Keratinocyte (primary cell): ENCODE results near the gene CAMKMT. TPM values are rescaled to one million over a fixed set of nuclear protein-coding genes. Genes with fewer than 3 reads are reported as not detected.
A peak's percentile ranks its signal among the peaks of the same experiment; 100 is the strongest.

Experiments
- DNase-seq: peaks from one replicate; pipeline ENCODE4 v3.0.0-alpha.2; 2011; ENCODE audit warnings: low read depth, missing footprints, low spot score
- FAIRE-seq: peaks from 2 replicates; lab custom pipeline; 2011; peaks lifted over from hg19 to GRCh38; lab: Jason Lieb, UNC
- H2AFZ ChIP-seq: 2 replicates; pipeline ENCODE4 v1.6.0; 2012; ENCODE audit warnings: low read length, control low read depth, inconsistent platforms; ENCODE audit not compliant: control insufficient read depth
- H3K27ac ChIP-seq: 2 replicates; pipeline ENCODE4 v1.5.1; 2011; ENCODE audit warnings: low read length; ENCODE audit not compliant: control insufficient read depth, insufficient read depth
- H3K27me3 ChIP-seq: 3 replicates; pipeline ENCODE4 v1.6.0; 2011; ENCODE audit warnings: low read length; ENCODE audit not compliant: control insufficient read depth, insufficient read depth; ENCODE audit errors: extremely low read depth
- H3K36me3 ChIP-seq, 2 experiments: 2 replicates in 1 of 2; 3 replicates in 1 of 2; pipeline ENCODE4 v1.5.1; 2011; ENCODE audit warnings: low read length in 2 of 2, mild to moderate bottlenecking in 1 of 2; ENCODE audit not compliant: control insufficient read depth in 2 of 2, insufficient read depth in 2 of 2; ENCODE audit errors: extremely low read depth in 1 of 2
- H3K4me1 ChIP-seq: 3 replicates; pipeline ENCODE4 v1.5.1; 2011; ENCODE audit warnings: low read length; ENCODE audit not compliant: control insufficient read depth, insufficient read depth; ENCODE audit errors: extremely low read depth
- H3K4me2 ChIP-seq: 3 replicates; pipeline ENCODE4 v1.6.0; 2011; ENCODE audit warnings: low read depth, low read length; ENCODE audit not compliant: control insufficient read depth, insufficient read depth; ENCODE audit errors: extremely low read depth
- H3K4me3 ChIP-seq, 3 experiments: fragments of 200-600 bp in 1 of 3; sonication (generic) in 1 of 3; 2 replicates in 2 of 3; 3 replicates in 1 of 3; pipeline ENCODE4 v1.5.1; 2011 to 2016; ENCODE audit warnings: low read length in 3 of 3, mild to moderate bottlenecking in 3 of 3, control low read depth in 2 of 3, inconsistent platforms in 1 of 3, low read depth in 1 of 3, mixed read lengths in 1 of 3, mixed run types in 1 of 3, moderate library complexity in 1 of 3; ENCODE audit not compliant: control insufficient read depth in 2 of 3, insufficient read depth in 2 of 3; ENCODE audit errors: extremely low read depth in 1 of 3
- H3K79me2 ChIP-seq: 2 replicates; pipeline ENCODE4 v1.6.0; 2012; ENCODE audit warnings: low read length; ENCODE audit not compliant: control insufficient read depth, insufficient read depth
- H3K9ac ChIP-seq: 3 replicates; pipeline ENCODE4 v1.6.0; 2011; ENCODE audit warnings: low read length; ENCODE audit not compliant: control insufficient read depth, insufficient read depth; ENCODE audit errors: extremely low read depth
- H3K9me1 ChIP-seq: 3 replicates; pipeline ENCODE4 v1.6.0; 2011; ENCODE audit warnings: low read length; ENCODE audit not compliant: control insufficient read depth, insufficient read depth; ENCODE audit errors: extremely low read depth
- H3K9me3 ChIP-seq: 2 replicates; pipeline ENCODE4 v1.5.1; 2012; ENCODE audit warnings: low read depth, low read length; ENCODE audit not compliant: control insufficient read depth
- H4K20me1 ChIP-seq: 3 replicates; pipeline ENCODE4 v1.6.0; 2011; ENCODE audit warnings: low read length; ENCODE audit not compliant: control insufficient read depth, insufficient read depth; ENCODE audit errors: extremely low read depth
- EZH2 ChIP-seq: IDR thresholded peaks from one replicate; pipeline ENCODE4 v1.6.1; 2012; ENCODE audit warnings: inconsistent platforms, mild to moderate bottlenecking, low read length, moderate library complexity
- dilution Hi-C: fragments of 300-500 bp; cut with MboI; formaldehyde crosslinking; loops from one replicate; pipeline ENCODE4 v1.7.0; 2020; ENCODE audit warnings: low sequenced_read_pairs; ENCODE audit not compliant: extremely low pct_ligation_motif_present
- polyA plus RNA-seq, 5 experiments: library from polyadenylated mRNA; depleted of rRNA in 3 of 5; stranded (reverse) in 3 of 5; stranded (forward) in 1 of 5; unstranded in 1 of 5; fragments of >200 nt; gene quantifications; 1 replicate in 1 of 5; 2 replicates in 3 of 5; 3 replicates in 1 of 5; pipeline versions ENCODE4 v1.2.1 to v1.2.3, GENCODE V29; 2011 to 2012; ENCODE audit warnings: missing spikeins in 2 of 5, low read depth in 1 of 5, low replicate concordance in 1 of 5
- TF ChIP-seq, protein P1 (sequence below), 3 experiments: IDR thresholded peaks in 1 of 3; conservative IDR thresholded peaks in 1 of 3; optimal IDR thresholded peaks in 1 of 3; 2 replicates in 2 of 3; 3 replicates in 1 of 3; pipeline versions ENCODE3 to v1.5.1; 2011; ENCODE audit warnings: low read length in 3 of 3, mild to moderate bottlenecking in 3 of 3, moderate library complexity in 2 of 3, control low read depth in 1 of 3, inconsistent platforms in 1 of 3; ENCODE audit not compliant: insufficient read depth in 2 of 3; ENCODE audit errors: extremely low read depth in 1 of 3

CAMKMT gene
- polyA plus RNA-seq, 1 donor (not counting 4 experiments of a cell fraction or from before 2014, with no cell fraction given), result 9.9 TPM

- Histone ChIP-seq H3K27ac (no peak overlapping the region), H3K9me1 (no peaks in the 10 kb centered on the region), H4K20me1 (no peaks in the 10 kb centered on the region), H3K79me2 (no peaks in the 10 kb centered on the region), H3K4me3 (no peak overlapping the region), H2AFZ (no peak overlapping the region), H3K36me3 (no peaks in the 10 kb centered on the region), H3K27me3 (peaks cover 85% of the 10 kb centered on the region), H3K4me2 (no peak overlapping the region), H3K9me3 (no peaks in the 10 kb centered on the region), H3K4me1 (peaks cover 3% of the 10 kb centered on the region), H3K9ac (no peak overlapping the region)
- dilution Hi-C loops, result no loop called here
- no peak for TF ChIP-seq EZH2
- TF ChIP-seq, protein P1, sequence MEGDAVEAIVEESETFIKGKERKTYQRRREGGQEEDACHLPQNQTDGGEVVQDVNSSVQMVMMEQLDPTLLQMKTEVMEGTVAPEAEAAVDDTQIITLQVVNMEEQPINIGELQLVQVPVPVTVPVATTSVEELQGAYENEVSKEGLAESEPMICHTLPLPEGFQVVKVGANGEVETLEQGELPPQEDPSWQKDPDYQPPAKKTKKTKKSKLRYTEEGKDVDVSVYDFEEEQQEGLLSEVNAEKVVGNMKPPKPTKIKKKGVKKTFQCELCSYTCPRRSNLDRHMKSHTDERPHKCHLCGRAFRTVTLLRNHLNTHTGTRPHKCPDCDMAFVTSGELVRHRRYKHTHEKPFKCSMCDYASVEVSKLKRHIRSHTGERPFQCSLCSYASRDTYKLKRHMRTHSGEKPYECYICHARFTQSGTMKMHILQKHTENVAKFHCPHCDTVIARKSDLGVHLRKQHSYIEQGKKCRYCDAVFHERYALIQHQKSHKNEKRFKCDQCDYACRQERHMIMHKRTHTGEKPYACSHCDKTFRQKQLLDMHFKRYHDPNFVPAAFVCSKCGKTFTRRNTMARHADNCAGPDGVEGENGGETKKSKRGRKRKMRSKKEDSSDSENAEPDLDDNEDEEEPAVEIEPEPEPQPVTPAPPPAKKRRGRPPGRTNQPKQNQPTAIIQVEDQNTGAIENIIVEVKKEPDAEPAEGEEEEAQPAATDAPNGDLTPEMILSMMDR (optimal IDR thresholded peaks at IDR 0.05 in 1 of 3, IDR thresholded peaks at IDR 0.05 in 1 of 3, conservative IDR thresholded peaks at IDR 0.05 in 1 of 3; ENCODE audit: extremely low read depth in 1 of 3, insufficient read depth in 2 of 3, low read length in 3 of 3), result no peak
- no peak for FAIRE-seq
- DNase-seq, result no peak
Measured at GRCh38 chr2:44804406-44805265, 442.9 kb downstream of the CAMKMT start.

DNA sequence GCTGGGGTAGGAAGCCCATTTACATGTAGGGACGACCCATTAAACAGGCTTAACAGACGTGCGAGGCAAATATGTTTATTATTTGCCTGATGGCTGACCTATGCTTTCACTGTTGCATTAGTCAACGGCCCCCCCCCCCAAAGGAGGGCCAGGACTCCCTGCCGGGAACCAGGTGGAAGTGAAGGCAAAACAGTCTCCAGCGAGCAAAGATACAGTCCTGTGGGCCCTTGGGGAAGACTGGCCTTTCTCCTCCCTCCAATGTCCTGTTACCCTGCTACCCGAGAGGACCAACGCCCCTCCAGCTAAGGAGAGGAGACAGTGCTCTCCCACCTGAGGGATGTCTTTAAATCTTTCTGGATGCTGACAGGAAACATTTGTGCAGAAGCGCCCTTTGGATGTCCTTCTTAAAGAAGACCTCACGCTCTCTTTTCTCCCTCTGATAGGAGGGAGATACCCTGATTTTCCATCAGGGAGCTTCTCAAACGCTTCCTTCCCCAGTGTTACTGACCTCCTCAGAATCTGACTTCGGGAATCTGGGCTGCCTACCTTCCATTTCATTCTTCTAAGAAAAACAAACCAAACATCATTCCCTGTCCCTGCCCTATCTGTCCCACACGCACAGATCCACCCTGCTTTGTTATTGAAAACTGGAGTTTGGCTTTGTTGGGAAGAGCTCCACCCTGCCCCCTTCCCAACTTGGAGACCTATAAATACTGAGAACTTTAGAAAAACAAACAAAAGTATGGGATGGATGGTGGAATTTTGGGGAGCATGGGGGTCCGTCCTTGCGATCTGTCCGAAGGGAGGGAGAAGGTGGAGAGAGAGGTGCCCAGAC lies 443.9 kb downstream of the CAMKMT start:
- Histone ChIP-seq H3K4me1 (peaks cover 3% of the 10 kb centered on the region), H3K27ac (no peak overlapping the region), H3K79me2 (no peaks in the 10 kb centered on the region), H3K9ac (no peak overlapping the region), H3K36me3 (no peaks in the 10 kb centered on the region), H3K9me3 (no peaks in the 10 kb centered on the region), H3K9me1 (no peaks in the 10 kb centered on the region), H3K27me3 (peaks cover 80% of the 10 kb centered on the region), H3K4me3 (no peak overlapping the region), H4K20me1 (no peaks in the 10 kb centered on the region), H2AFZ (no peak overlapping the region), H3K4me2 (no peak overlapping the region)
- dilution Hi-C loops, result no loop called here
- TF ChIP-seq EZH2, result peak; percentile 38
- TF ChIP-seq, protein P1 (optimal IDR thresholded peaks at IDR 0.05 in 1 of 3, IDR thresholded peaks at IDR 0.05 in 1 of 3, conservative IDR thresholded peaks at IDR 0.05 in 1 of 3; ENCODE audit: extremely low read depth in 1 of 3, insufficient read depth in 2 of 3, low read length in 3 of 3), result no peak
- DNase-seq, result no peak
- FAIRE-seq, result no peak
